Testis (tissue), 2 donors: ENCODE data around the gene SLC9A1.

ENCODE experiments used
- POLR2A ChIP-seq: fragments of 450-650 bp; IDR thresholded peaks from one replicate; pipeline ENCODE4 v1.6.1; 2017; ENCODE audit warnings: antibody characterized with exemption, mild to moderate bottlenecking, moderate library complexity
- TF ChIP-seq, protein P1 (sequence below), 3 experiments: fragments of 450-650 bp in 2 of 3; fragments of 200-600 bp in 1 of 3; sonication (generic) in 1 of 3; IDR thresholded peaks; one replicate each; pipeline ENCODE4 v1.5.1; 2016 to 2019; ENCODE audit warnings: antibody characterized with exemption in 3 of 3, mild to moderate bottlenecking in 2 of 3, moderate library complexity in 1 of 3

DNA sequence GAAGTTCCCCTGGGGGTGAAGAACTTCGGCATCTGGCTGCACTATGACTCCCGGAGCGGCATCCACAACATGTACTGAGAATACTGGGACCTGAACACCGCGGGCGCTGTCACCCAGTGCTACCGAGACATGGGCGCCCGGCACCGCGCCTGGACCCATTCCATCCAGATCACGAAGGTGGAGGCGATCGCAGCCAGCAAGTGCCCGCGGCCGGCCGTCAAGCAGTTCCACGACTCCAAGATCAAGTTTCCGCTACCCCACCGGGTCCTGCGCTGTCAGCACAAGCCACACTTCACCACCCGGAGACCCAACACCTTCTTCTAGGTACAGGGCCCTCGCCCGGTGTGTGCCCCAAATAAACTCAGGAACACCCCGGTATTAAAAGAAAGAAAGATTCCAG, 22.0 kb upstream of the SLC9A1 start:
- TF ChIP-seq, protein P1, sequence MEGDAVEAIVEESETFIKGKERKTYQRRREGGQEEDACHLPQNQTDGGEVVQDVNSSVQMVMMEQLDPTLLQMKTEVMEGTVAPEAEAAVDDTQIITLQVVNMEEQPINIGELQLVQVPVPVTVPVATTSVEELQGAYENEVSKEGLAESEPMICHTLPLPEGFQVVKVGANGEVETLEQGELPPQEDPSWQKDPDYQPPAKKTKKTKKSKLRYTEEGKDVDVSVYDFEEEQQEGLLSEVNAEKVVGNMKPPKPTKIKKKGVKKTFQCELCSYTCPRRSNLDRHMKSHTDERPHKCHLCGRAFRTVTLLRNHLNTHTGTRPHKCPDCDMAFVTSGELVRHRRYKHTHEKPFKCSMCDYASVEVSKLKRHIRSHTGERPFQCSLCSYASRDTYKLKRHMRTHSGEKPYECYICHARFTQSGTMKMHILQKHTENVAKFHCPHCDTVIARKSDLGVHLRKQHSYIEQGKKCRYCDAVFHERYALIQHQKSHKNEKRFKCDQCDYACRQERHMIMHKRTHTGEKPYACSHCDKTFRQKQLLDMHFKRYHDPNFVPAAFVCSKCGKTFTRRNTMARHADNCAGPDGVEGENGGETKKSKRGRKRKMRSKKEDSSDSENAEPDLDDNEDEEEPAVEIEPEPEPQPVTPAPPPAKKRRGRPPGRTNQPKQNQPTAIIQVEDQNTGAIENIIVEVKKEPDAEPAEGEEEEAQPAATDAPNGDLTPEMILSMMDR (IDR thresholded peaks at IDR 0.05), result no peak
- TF ChIP-seq POLR2A, result no peak
